HEK293 (cell line): Measurements from ENCODE around the gene C4orf54.

Experiments
- CTCF ChIA-PET: fragments of 350-600 bp; formaldehyde crosslinking; extraction: SDS; loops from one replicate; lab custom pipeline; 2021; ENCODE audit warnings: antibody characterized with exemption; lab: Yijun Ruan, JAX
- POLR2A ChIA-PET: fragments of 300-600 bp; formaldehyde crosslinking; extraction: SDS; loops from one replicate; lab custom pipeline; 2020; ENCODE audit warnings: antibody characterized with exemption, inconsistent platforms; lab: Yijun Ruan, JAX
- H3K27ac ChIP-seq: fragments of 200-500 bp; sonication (Bioruptor generic); 2 replicates; pipeline ENCODE4 v1.5.1; 2014; ENCODE audit warnings: low read depth, low read length, control low read depth, inconsistent platforms; ENCODE audit errors: extremely low read depth
- H3K36me3 ChIP-seq, 2 experiments: fragments of 200-500 bp in 1 of 2; sonication (Bioruptor generic) in 1 of 2; 1 replicate in 1 of 2; 2 replicates in 1 of 2; pipeline ENCODE4 v1.5.1; 2014 to 2017; ENCODE audit warnings: inconsistent platforms in 2 of 2, low read length in 2 of 2; ENCODE audit not compliant: control insufficient read depth in 2 of 2, insufficient read depth in 1 of 2
- H3K4me1 ChIP-seq: fragments of 200-500 bp; sonication (Bioruptor generic); 2 replicates; pipeline ENCODE4 v1.5.1; 2014; ENCODE audit warnings: mild to moderate bottlenecking, low read length, inconsistent platforms; ENCODE audit not compliant: control insufficient read depth, insufficient read depth
- H3K4me3 ChIP-seq: 2 replicates; pipeline ENCODE4 v1.5.1; 2011; ENCODE audit warnings: low read depth, mild to moderate bottlenecking, control low read depth, low read length, moderate library complexity
- H3K9me3 ChIP-seq: fragments of 200-500 bp; sonication (Bioruptor generic); 2 replicates; pipeline ENCODE4 v1.5.1; 2014; ENCODE audit warnings: low read depth, low read length, inconsistent platforms; ENCODE audit not compliant: control insufficient read depth, insufficient read depth
- EGR2 ChIP-seq: fragments of 450-650 bp; formaldehyde crosslinking; IDR thresholded peaks from 2 replicates; pipeline ENCODE4 v1.5.1; 2016; ENCODE audit warnings: low read depth, missing biosample characterization, missing genetic modification characterization
- GLIS2 ChIP-seq: fragments of 450-650 bp; formaldehyde crosslinking; IDR thresholded peaks from 2 replicates; pipeline ENCODE4 v1.5.1; 2016; ENCODE audit warnings: missing biosample characterization, missing genetic modification characterization
- MZF1 ChIP-seq: fragments of 450-650 bp; formaldehyde crosslinking; IDR thresholded peaks from 2 replicates; pipeline ENCODE4 v1.5.1; 2017; ENCODE audit warnings: missing biosample characterization, missing genetic modification characterization, borderline replicate concordance
- OSR2 ChIP-seq: fragments of 450-650 bp; formaldehyde crosslinking; IDR thresholded peaks from 2 replicates; pipeline ENCODE4 v1.5.1; 2016; ENCODE audit warnings: missing biosample characterization, missing genetic modification characterization
- WT1 ChIP-seq: fragments of 450-650 bp; formaldehyde crosslinking; IDR thresholded peaks from 2 replicates; pipeline ENCODE4 v1.5.1; 2016; ENCODE audit warnings: missing biosample characterization, missing genetic modification characterization
- ZFHX2 ChIP-seq: fragments of 450-650 bp; formaldehyde crosslinking; conservative IDR thresholded peaks from 2 replicates; pipeline ENCODE4 v1.5.1; 2016; ENCODE audit warnings: missing biosample characterization, missing genetic modification characterization
- ZFP41 ChIP-seq: fragments of 450-650 bp; formaldehyde crosslinking; IDR thresholded peaks from 2 replicates; pipeline ENCODE4 v1.5.1; 2016; ENCODE audit warnings: missing biosample characterization, missing genetic modification characterization, borderline replicate concordance
- ZNF24 ChIP-seq: fragments of 450-650 bp; formaldehyde crosslinking; IDR thresholded peaks from 2 replicates; pipeline ENCODE4 v1.5.1; 2016; ENCODE audit warnings: missing biosample characterization, missing genetic modification characterization
- ZNF248 ChIP-seq: fragments of 450-650 bp; formaldehyde crosslinking; IDR thresholded peaks from 2 replicates; pipeline ENCODE4 v1.5.1; 2017; ENCODE audit warnings: missing biosample characterization, missing genetic modification characterization
- ZNF292 ChIP-seq: fragments of 450-650 bp; formaldehyde crosslinking; IDR thresholded peaks from 2 replicates; pipeline ENCODE4 v1.5.1; 2016; ENCODE audit warnings: low read depth, missing biosample characterization, missing genetic modification characterization, borderline replicate concordance
- ZNF548 ChIP-seq: fragments of 450-650 bp; formaldehyde crosslinking; IDR thresholded peaks from 2 replicates; pipeline ENCODE4 v1.5.1; 2016; ENCODE audit warnings: missing biosample characterization, missing genetic modification characterization
- ZNF660 ChIP-seq: fragments of 450-650 bp; IDR thresholded peaks from 2 replicates; pipeline ENCODE4 v1.5.1; 2018; ENCODE audit warnings: missing biosample characterization, mild to moderate bottlenecking, missing genetic modification characterization
- ZNF776 ChIP-seq: fragments of 450-650 bp; formaldehyde crosslinking; IDR thresholded peaks from 2 replicates; pipeline ENCODE4 v1.5.0; 2017; ENCODE audit warnings: missing biosample characterization, missing genetic modification characterization, borderline replicate concordance
- ZNF791 ChIP-seq: fragments of 450-650 bp; formaldehyde crosslinking; IDR thresholded peaks from 2 replicates; pipeline ENCODE4 v1.5.1; 2016; ENCODE audit warnings: missing biosample characterization, missing genetic modification characterization
- TF ChIP-seq, protein P1 (sequence below): fragments of 450-650 bp; formaldehyde crosslinking; IDR thresholded peaks from 2 replicates; pipeline ENCODE4 v1.5.1; 2016; ENCODE audit warnings: missing biosample characterization, missing genetic modification characterization
- TF ChIP-seq, protein P2 (sequence below): fragments of 450-650 bp; formaldehyde crosslinking; IDR thresholded peaks from 2 replicates; pipeline ENCODE4 v1.5.1; 2016; ENCODE audit warnings: missing biosample characterization, missing genetic modification characterization, borderline replicate concordance
- TF ChIP-seq, protein P3 (sequence below): fragments of 450-650 bp; formaldehyde crosslinking; IDR thresholded peaks from 2 replicates; pipeline ENCODE4 v1.5.1; 2016; ENCODE audit warnings: missing biosample characterization, missing genetic modification characterization
- TF ChIP-seq, protein P4 (sequence below): sonication (generic); formaldehyde crosslinking; IDR thresholded peaks from 2 replicates; pipeline ENCODE4 v1.8.1; 2022; ENCODE audit warnings: mild to moderate bottlenecking, moderate library complexity, missing genetic modification reagents
- TF ChIP-seq, protein P5 (sequence below): fragments of 450-650 bp; formaldehyde crosslinking; IDR thresholded peaks from 2 replicates; pipeline ENCODE4 v1.5.1; 2016; ENCODE audit warnings: missing biosample characterization, missing genetic modification characterization, borderline replicate concordance

C4orf54 gene

DNA sequence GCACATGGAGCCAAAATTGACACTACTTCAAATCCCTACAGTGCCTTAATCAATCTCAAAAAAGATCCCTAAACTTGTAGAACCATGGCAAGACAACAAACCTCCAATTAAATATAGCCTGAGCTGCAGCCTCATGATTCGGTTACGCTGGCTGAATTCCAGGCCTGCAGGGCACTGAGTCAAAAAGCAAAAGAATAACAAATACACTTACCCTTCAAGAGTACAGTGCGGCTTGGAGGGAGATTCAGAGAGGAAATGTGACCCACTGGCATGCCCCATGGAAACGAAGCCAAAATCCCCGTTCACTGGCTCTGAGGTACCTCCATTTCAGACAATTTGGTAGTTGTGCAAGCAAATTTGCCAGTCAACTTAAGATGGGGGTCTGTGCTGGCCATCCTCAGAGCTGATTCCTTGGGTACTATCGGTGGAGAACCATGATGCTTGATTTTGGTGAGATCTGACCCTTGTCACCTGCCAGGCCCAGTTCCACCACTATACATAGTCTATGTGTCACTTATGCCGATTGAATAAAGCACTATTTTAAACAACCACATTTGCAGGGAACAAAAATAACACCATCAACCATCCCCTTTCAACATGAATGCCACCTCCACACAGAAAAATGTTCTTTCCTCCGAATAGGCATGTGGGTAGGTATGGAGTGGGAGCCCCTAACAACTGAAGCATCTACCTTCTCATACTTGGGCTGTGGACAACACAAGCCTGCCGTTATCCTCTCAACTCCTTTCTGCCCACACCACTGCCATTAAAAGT lies 2.1 kb downstream of the C4orf54 start:
- CTCF ChIA-PET: no interaction called here
- Histone ChIP-seq H3K4me1 (no peaks in the 10 kb centered on the region; the same call in 1 of the 2 replicates), H3K4me3 (no peak overlapping the region), H3K27ac (no peak overlapping the region), H3K9me3 (no peaks in the 10 kb centered on the region), H3K36me3 (no peaks in the 10 kb centered on the region)
- TF ChIP-seq, protein P1, sequence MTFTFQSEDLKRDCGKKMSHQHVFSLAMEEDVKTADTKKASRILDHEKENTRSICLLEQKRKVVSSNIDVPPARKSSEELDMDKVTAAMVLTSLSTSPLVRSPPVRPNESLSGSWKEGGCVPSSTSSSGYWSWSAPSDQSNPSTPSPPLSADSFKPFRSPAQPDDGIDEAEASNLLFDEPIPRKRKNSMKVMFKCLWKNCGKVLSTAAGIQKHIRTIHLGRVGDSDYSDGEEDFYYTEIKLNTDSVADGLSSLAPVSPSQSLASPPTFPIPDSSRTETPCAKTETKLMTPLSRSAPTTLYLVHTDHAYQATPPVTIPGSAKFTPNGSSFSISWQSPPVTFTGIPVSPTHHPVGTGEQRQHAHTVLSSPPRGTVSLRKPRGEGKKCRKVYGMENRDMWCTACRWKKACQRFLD (tag by site-specific recombination): no peak
- TF ChIP-seq ZFHX2 (tag by site-specific recombination) (0 out of 2 replicates have a peak, but pooled peaks have one; percentile 9), EGR2 (tag by site-specific recombination) (peak; percentile 57; the same call in 1 of the 2 replicates), ZFP41 (no peak), OSR2 (tag by site-specific recombination) (no peak), GLIS2 (tag by site-specific recombination) (no peak), MZF1 (tag by site-specific recombination) (peak; percentile 94; the same call in 1 of the 2 replicates), ZNF24 (tag by site-specific recombination) (no peak)
- TF ChIP-seq, protein P2, sequence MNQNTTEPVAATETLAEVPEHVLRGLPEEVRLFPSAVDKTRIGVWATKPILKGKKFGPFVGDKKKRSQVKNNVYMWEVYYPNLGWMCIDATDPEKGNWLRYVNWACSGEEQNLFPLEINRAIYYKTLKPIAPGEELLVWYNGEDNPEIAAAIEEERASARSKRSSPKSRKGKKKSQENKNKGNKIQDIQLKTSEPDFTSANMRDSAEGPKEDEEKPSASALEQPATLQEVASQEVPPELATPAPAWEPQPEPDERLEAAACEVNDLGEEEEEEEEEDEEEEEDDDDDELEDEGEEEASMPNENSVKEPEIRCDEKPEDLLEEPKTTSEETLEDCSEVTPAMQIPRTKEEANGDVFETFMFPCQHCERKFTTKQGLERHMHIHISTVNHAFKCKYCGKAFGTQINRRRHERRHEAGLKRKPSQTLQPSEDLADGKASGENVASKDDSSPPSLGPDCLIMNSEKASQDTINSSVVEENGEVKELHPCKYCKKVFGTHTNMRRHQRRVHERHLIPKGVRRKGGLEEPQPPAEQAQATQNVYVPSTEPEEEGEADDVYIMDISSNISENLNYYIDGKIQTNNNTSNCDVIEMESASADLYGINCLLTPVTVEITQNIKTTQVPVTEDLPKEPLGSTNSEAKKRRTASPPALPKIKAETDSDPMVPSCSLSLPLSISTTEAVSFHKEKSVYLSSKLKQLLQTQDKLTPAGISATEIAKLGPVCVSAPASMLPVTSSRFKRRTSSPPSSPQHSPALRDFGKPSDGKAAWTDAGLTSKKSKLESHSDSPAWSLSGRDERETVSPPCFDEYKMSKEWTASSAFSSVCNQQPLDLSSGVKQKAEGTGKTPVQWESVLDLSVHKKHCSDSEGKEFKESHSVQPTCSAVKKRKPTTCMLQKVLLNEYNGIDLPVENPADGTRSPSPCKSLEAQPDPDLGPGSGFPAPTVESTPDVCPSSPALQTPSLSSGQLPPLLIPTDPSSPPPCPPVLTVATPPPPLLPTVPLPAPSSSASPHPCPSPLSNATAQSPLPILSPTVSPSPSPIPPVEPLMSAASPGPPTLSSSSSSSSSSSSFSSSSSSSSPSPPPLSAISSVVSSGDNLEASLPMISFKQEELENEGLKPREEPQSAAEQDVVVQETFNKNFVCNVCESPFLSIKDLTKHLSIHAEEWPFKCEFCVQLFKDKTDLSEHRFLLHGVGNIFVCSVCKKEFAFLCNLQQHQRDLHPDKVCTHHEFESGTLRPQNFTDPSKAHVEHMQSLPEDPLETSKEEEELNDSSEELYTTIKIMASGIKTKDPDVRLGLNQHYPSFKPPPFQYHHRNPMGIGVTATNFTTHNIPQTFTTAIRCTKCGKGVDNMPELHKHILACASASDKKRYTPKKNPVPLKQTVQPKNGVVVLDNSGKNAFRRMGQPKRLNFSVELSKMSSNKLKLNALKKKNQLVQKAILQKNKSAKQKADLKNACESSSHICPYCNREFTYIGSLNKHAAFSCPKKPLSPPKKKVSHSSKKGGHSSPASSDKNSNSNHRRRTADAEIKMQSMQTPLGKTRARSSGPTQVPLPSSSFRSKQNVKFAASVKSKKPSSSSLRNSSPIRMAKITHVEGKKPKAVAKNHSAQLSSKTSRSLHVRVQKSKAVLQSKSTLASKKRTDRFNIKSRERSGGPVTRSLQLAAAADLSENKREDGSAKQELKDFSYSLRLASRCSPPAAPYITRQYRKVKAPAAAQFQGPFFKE (tag by site-specific recombination): no peak
- POLR2A ChIA-PET: no interaction called here

DNA sequence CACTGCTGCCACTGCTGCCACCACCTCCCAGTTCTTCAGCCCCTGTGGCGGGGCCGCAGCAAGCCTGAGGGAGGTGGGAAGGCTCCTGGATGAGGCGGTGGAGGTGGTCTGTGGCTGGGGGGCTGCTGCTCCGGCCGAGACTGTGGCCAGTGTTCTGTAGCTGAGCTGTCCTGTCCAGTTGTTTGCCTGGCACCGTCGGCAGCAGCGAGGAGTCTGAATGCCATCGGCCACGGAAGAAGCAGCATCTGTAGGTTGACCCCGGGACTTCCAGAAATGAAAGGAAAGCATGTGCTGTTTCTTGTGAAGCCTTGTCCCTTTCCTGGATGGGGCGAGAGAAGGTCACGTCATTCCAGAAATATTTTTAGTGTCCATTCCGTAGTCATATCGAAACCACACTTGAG lies 3.3 kb downstream of the C4orf54 start:
- no peaks in the 10 kb centered on the region; the same call in 1 of the 2 replicates for H3K4me1 ChIP-seq
- CTCF ChIA-PET: no interaction called here
- POLR2A ChIA-PET: no interaction called here
- H3K9me3 ChIP-seq: no peaks in the 10 kb centered on the region
- no peak overlapping the region for H3K4me3 ChIP-seq
- no peak overlapping the region for H3K27ac ChIP-seq
- no peaks in the 10 kb centered on the region for H3K36me3 ChIP-seq
- TF ChIP-seq ZNF776 (no peak), WT1 (no peak), ZNF292 (no peak), ZNF24 (tag by site-specific recombination) (no peak), ZNF548 (tag by site-specific recombination) (no peak), ZNF248 (tag by site-specific recombination) (no peak), ZNF660 (tag by site-specific recombination) (no peak), ZNF791 (tag by site-specific recombination) (no peak)
- TF ChIP-seq, protein P3, sequence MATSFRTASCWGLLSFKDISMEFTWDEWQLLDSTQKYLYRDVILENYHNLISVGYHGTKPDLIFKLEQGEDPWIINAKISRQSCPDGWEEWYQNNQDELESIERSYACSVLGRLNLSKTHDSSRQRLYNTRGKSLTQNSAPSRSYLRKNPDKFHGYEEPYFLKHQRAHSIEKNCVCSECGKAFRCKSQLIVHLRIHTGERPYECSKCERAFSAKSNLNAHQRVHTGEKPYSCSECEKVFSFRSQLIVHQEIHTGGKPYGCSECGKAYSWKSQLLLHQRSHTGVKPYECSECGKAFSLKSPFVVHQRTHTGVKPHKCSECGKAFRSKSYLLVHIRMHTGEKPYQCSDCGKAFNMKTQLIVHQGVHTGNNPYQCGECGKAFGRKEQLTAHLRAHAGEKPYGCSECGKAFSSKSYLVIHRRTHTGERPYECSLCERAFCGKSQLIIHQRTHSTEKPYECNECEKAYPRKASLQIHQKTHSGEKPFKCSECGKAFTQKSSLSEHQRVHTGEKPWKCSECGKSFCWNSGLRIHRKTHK: no peak
- TF ChIP-seq, protein P4, sequence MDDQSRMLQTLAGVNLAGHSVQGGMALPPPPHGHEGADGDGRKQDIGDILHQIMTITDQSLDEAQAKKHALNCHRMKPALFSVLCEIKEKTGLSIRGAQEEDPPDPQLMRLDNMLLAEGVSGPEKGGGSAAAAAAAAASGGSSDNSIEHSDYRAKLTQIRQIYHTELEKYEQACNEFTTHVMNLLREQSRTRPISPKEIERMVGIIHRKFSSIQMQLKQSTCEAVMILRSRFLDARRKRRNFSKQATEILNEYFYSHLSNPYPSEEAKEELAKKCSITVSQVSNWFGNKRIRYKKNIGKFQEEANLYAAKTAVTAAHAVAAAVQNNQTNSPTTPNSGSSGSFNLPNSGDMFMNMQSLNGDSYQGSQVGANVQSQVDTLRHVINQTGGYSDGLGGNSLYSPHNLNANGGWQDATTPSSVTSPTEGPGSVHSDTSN (CRISPR knock-in tag): no peak
- TF ChIP-seq, protein P5, sequence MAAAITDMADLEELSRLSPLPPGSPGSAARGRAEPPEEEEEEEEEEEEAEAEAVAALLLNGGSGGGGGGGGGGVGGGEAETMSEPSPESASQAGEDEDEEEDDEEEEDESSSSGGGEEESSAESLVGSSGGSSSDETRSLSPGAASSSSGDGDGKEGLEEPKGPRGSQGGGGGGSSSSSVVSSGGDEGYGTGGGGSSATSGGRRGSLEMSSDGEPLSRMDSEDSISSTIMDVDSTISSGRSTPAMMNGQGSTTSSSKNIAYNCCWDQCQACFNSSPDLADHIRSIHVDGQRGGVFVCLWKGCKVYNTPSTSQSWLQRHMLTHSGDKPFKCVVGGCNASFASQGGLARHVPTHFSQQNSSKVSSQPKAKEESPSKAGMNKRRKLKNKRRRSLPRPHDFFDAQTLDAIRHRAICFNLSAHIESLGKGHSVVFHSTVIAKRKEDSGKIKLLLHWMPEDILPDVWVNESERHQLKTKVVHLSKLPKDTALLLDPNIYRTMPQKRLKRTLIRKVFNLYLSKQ (tag by site-specific recombination): no peak
